GM06990 (cell line): ENCODE results near the gene LPP.

Experiments used
- DNase-seq: peaks from one replicate; pipeline ENCODE4 v3.0.0-alpha.2; 2011; ENCODE audit not compliant: insufficient read length; ENCODE audit errors: extremely low read depth
- H3K27me3 ChIP-seq: replicated peaks from 2 replicates; pipeline ENCODE4 v1.6.0; 2011; ENCODE audit warnings: low read length; ENCODE audit not compliant: control insufficient read depth, insufficient read depth
- H3K36me3 ChIP-seq: 2 replicates; pipeline ENCODE4 v1.5.1; 2011; ENCODE audit warnings: low read length; ENCODE audit not compliant: control insufficient read depth, insufficient read depth
- H3K4me3 ChIP-seq: replicated peaks from 2 replicates; pipeline ENCODE4 v1.5.1; 2011; ENCODE audit warnings: low read depth, mild to moderate bottlenecking, control low read depth, low read length
- CTCF ChIP-seq: IDR thresholded peaks from 2 replicates; pipeline ENCODE4 v1.5.1; 2011; ENCODE audit warnings: low read length, control low read depth, mild to moderate bottlenecking, inconsistent platforms; ENCODE audit not compliant: insufficient read depth, poor library complexity, severe bottlenecking

LPP gene

DNA sequence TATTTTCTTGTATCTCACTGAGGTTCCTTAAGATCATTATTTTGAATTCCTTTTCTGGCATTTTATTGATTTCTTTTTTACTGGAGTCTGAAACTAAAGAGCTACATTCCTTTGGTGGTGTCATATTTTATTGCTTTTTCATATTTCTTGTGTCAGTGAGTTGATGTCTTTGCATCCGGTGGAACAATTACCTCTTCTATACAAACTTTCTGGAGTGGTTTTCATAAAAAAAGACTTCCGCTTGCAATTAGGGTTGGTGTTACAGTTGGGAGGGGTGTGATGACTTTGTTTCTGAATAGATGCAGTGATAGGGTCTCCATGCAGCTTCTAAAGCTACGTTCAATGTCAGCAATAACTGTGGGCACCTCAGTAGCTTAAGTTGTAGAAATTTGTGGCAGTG lies 181.7 kb downstream of the LPP start:
- Histone ChIP-seq H3K27me3 (peaks cover 3% of the 10 kb centered on the region), H3K4me3 (no peak overlapping the region), H3K36me3 (no peaks in the 10 kb centered on the region)
- TF ChIP-seq CTCF = no peak
- no peak for DNase-seq

- Histone ChIP-seq H3K27me3 (peaks cover 3% of the 10 kb centered on the region), H3K4me3 (no peak overlapping the region), H3K36me3 (no peaks in the 10 kb centered on the region)
- no peak for TF ChIP-seq CTCF
- no peak for DNase-seq
Measured at GRCh38 chr3:188336178-188336577, 182.2 kb downstream of the LPP start.

- H3K36me3 ChIP-seq = no peaks in the 10 kb centered on the region
- H3K27me3 ChIP-seq = peaks cover 3% of the 10 kb centered on the region
- DNase-seq = no peak
- H3K4me3 ChIP-seq = no peak overlapping the region
- TF ChIP-seq CTCF = no peak
Measured at GRCh38 chr3:188337232-188337631, 183.3 kb downstream of the LPP start.

GRCh38 chr3:188338086-188338485 lies 184.1 kb downstream of the LPP start:
- TF ChIP-seq CTCF = no peak
- DNase-seq = no peak
- peaks cover 3% of the 10 kb centered on the region for H3K27me3 ChIP-seq
- H3K36me3 ChIP-seq = no peaks in the 10 kb centered on the region
- H3K4me3 ChIP-seq = no peak overlapping the region

DNA sequence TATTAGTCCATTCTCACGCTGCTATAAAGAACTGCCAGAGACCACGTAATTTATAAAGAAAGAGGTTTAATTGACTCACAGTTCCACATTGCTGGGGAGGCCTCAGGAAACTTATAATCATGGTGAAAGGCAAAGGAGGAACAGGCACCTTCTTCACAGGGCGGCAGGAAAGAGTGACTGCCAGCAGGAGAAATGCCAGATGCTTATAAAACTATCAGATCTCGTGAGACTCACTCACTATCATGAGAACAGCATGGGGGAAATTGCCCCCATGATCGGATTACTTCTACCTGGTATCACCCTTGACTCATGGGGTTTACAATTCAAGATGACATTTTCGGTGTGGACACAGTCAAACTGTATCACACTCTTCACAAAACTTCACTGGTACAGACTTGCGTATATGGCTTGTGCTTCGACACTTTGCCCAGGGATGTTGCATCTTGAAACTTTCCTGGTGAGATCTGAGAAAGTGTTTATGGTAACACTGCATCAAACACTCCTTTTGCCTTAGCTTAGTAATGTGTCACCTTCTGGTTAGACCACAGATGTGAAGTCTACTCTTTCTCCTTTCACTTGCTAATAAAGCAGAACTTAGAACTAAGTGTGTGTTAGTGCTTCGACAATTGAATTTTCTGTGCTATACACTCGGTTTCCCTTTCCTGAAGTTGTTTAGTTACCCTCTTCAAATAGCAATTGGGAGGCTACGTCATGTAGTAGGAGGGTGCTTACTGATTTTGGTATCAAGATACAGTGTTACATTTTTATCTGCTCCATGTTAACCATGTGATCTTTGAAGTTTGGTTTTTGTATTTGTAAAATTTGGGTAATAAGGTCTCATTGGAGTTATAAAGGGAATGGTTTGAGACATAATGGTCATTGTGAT lies 185.7 kb downstream of the LPP start:
- DNase-seq = peak; percentile 1
- Histone ChIP-seq H3K27me3 (peaks cover 3% of the 10 kb centered on the region), H3K36me3 (no peaks in the 10 kb centered on the region), H3K4me3 (no peak overlapping the region)
- TF ChIP-seq CTCF = no peak
